GM23338 (cell line): ENCODE measurements around the gene MPZL1.

ENCODE experiments used
- CREB1 ChIP-seq: fragments of 250-450 bp; sonication (Bioruptor Pico); IDR thresholded peaks from 2 replicates; pipeline ENCODE4 v1.5.0; 2020; ENCODE audit warnings: low read depth, mild to moderate bottlenecking, moderate library complexity
- CTCF ChIP-seq, 2 experiments: fragments of 200-600 bp in 1 of 2; sonication (generic) in 1 of 2; conservative IDR thresholded peaks; 2 replicates each; pipeline versions ENCODE4 v1.5.1 to v1.6.1; 2016 to 2017; ENCODE audit warnings: antibody characterized with exemption in 2 of 2, low read depth in 2 of 2, mild to moderate bottlenecking in 2 of 2, moderate library complexity in 1 of 2
- EZH2phosphoT487 ChIP-seq: fragments of 200-600 bp; sonication (generic); IDR thresholded peaks from one replicate; pipeline ENCODE4 v1.8.1; 2018; ENCODE audit warnings: antibody characterized with exemption; ENCODE audit not compliant: unreplicated experiment
- POLR2AphosphoS5 ChIP-seq: IDR thresholded peaks from 2 replicates; pipeline ENCODE4 v1.6.1; 2016; ENCODE audit warnings: antibody characterized with exemption, low read depth
- REST ChIP-seq: IDR thresholded peaks from one replicate; pipeline ENCODE4 v1.6.1; 2018; ENCODE audit warnings: antibody characterized with exemption; ENCODE audit not compliant: unreplicated experiment

GRCh38 chr1:167734841-167735240, 13.1 kb downstream of the MPZL1 start:
- no peak for TF ChIP-seq POLR2AphosphoS5
- TF ChIP-seq CTCF (conservative IDR thresholded peaks at IDR 0.05; ENCODE audit: low read depth in 2 of 2) = no peak
- no peak for TF ChIP-seq EZH2phosphoT487
- no peak for TF ChIP-seq REST
- TF ChIP-seq CREB1 = no peak
